Fibroblast of lung (primary cell): ENCODE measurements around the gene MYLK. TPM values are rescaled to one million over a fixed set of nuclear protein-coding genes. Genes with fewer than 3 reads are reported as not detected.

Experiments used
- DNase-seq, 2 donors: peaks; one replicate each; pipeline versions ENCODE4 v3.0.0 to v3.0.0-alpha.2; 2010; ENCODE audit warnings: low read depth in 2 of 2
- H2AFZ ChIP-seq: 2 replicates; pipeline ENCODE4 v1.5.1; 2012; ENCODE audit warnings: low read length, control low read depth, inconsistent platforms
- H3K27ac ChIP-seq: 2 replicates; pipeline ENCODE4 v1.5.1; 2011; ENCODE audit warnings: low read length, control low read depth; ENCODE audit not compliant: insufficient read depth
- H3K27me3 ChIP-seq: 2 replicates; pipeline ENCODE4 v1.5.1; 2011; ENCODE audit warnings: mild to moderate bottlenecking, low read length; ENCODE audit not compliant: control insufficient read depth, insufficient read depth
- H3K36me3 ChIP-seq: 2 replicates; pipeline ENCODE4 v1.5.1; 2011; ENCODE audit warnings: low read length; ENCODE audit not compliant: control insufficient read depth, insufficient read depth
- H3K4me1 ChIP-seq: 2 replicates; pipeline ENCODE4 v1.5.1; 2011; ENCODE audit warnings: low read length; ENCODE audit not compliant: control insufficient read depth, insufficient read depth; ENCODE audit errors: extremely low read depth
- H3K4me2 ChIP-seq: 2 replicates; pipeline ENCODE4 v1.5.1; 2011; ENCODE audit warnings: low read length, control low read depth; ENCODE audit not compliant: insufficient read depth; ENCODE audit errors: extremely low read depth
- H3K4me3 ChIP-seq, 4 experiments: fragments of 200-600 bp in 1 of 4; sonication (generic) in 1 of 4; replicated peaks in 1 of 4; 2 replicates each; pipeline ENCODE4 v1.5.1; 2011 to 2016; ENCODE audit warnings: low read length in 4 of 4, low read depth in 3 of 4, mild to moderate bottlenecking in 3 of 4, control low read depth in 2 of 4, inconsistent platforms in 1 of 4, mixed read lengths in 1 of 4; ENCODE audit not compliant: insufficient read depth in 1 of 4; ENCODE audit errors: control extremely low read depth in 1 of 4
- H3K79me2 ChIP-seq: 2 replicates; pipeline ENCODE4 v1.5.1; 2012; ENCODE audit warnings: mild to moderate bottlenecking, low read length, inconsistent platforms; ENCODE audit not compliant: control insufficient read depth, insufficient read depth
- H3K9ac ChIP-seq: 2 replicates; pipeline ENCODE4 v1.5.1; 2011; ENCODE audit warnings: mild to moderate bottlenecking, low read length, control low read depth; ENCODE audit not compliant: insufficient read depth
- H3K9me3 ChIP-seq: 2 replicates; pipeline ENCODE4 v1.5.1; 2012; ENCODE audit warnings: low read depth, low read length; ENCODE audit not compliant: control insufficient read depth, insufficient read depth
- H4K20me1 ChIP-seq: 2 replicates; pipeline ENCODE4 v1.5.1; 2011; ENCODE audit warnings: low read length; ENCODE audit not compliant: control insufficient read depth, insufficient read depth; ENCODE audit errors: extremely low read depth
- EZH2 ChIP-seq: IDR thresholded peaks from 2 replicates; pipeline ENCODE4 v1.5.1; 2012; ENCODE audit warnings: low read length, control low read depth, mild to moderate bottlenecking; ENCODE audit errors: missing control alignments
- polyA plus RNA-seq, 2 donors: library from polyadenylated mRNA; depleted of rRNA in 1 of 2; stranded (reverse) in 1 of 2; unstranded in 1 of 2; fragments of >200 nt; gene quantifications; 2 replicates each; pipeline ENCODE4 v1.2.1, GENCODE V29; 2011 to 2012; ENCODE audit warnings: missing spikeins in 1 of 2
- total RNA-seq: library from RNA; depleted of rRNA; stranded (reverse); fragments of >200 nt; gene quantifications from 2 replicates; pipeline ENCODE4 v1.2.1, GENCODE V29; 2014
- TF ChIP-seq, protein P1 (sequence below), 2 donors: IDR thresholded peaks in 1 of 2; conservative IDR thresholded peaks in 1 of 2; 1 replicate in 1 of 2; 2 replicates in 1 of 2; pipeline ENCODE4 v1.5.1; 2011 to 2012; ENCODE audit warnings: low read length in 2 of 2, control low read depth in 1 of 2, inconsistent platforms in 1 of 2, low read depth in 1 of 2, mild to moderate bottlenecking in 1 of 2

Gene MYLK
- total and polyA plus RNA-seq, 2 donors (not counting 1 experiment from before 2014, with no cell fraction given): 918 to 941 TPM

DNA sequence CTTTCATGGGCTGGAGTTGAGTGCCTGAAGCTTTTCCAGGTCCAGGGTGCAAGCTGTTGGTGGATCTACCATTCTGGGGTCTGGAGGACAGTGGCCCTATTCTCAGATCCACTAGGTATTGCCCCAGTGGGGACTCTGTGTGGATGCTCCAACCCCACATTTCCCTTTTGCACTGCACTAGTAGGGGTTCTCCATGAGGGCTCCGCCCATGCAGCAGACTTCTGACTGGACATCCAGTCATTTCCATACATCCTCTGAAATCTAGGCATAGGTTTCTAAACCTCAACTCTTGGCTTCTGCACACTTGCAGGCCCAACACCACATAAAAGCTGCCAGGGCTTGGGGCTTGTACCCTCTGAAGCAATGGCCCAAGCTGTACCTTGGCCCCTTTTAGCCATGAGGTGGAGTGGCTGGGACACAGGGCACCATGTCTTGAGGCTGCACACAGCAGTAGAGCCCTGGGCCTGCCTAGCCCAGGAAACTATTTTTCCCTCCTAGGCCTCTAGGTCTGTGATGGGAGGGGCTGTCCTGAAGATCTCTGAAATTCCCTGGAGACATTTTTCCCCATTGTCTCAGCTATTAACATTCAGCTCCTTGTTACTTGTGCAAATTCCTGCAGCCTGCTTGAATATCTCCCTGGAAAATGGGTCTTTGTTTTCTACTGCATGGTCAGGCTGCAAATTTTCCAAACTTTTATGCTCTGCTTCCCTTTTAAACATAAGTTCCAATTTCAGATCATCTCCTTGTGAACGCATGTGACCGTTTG is 293.3 kb downstream of the MYLK start:
- H3K4me2 ChIP-seq: no peak overlapping the region
- no peak overlapping the region for H2AFZ ChIP-seq
- no peak overlapping the region for H3K27ac ChIP-seq
- no peaks in the 10 kb centered on the region for H3K27me3 ChIP-seq
- TF ChIP-seq, protein P1, sequence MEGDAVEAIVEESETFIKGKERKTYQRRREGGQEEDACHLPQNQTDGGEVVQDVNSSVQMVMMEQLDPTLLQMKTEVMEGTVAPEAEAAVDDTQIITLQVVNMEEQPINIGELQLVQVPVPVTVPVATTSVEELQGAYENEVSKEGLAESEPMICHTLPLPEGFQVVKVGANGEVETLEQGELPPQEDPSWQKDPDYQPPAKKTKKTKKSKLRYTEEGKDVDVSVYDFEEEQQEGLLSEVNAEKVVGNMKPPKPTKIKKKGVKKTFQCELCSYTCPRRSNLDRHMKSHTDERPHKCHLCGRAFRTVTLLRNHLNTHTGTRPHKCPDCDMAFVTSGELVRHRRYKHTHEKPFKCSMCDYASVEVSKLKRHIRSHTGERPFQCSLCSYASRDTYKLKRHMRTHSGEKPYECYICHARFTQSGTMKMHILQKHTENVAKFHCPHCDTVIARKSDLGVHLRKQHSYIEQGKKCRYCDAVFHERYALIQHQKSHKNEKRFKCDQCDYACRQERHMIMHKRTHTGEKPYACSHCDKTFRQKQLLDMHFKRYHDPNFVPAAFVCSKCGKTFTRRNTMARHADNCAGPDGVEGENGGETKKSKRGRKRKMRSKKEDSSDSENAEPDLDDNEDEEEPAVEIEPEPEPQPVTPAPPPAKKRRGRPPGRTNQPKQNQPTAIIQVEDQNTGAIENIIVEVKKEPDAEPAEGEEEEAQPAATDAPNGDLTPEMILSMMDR (conservative IDR thresholded peaks at IDR 0.05 in 1 of 2, IDR thresholded peaks at IDR 0.05 in 1 of 2; ENCODE audit: low read depth in 1 of 2, low read length in 2 of 2): no peak
- no peak for TF ChIP-seq EZH2
- no peaks in the 10 kb centered on the region for H3K36me3 ChIP-seq
- DNase-seq: no peak
- H3K4me3 ChIP-seq: no peak overlapping the region
- H3K9me3 ChIP-seq: no peaks in the 10 kb centered on the region
- H4K20me1 ChIP-seq: no peaks in the 10 kb centered on the region
- no peak overlapping the region for H3K9ac ChIP-seq
- no peaks in the 10 kb centered on the region for H3K4me1 ChIP-seq
- H3K79me2 ChIP-seq: no peaks in the 10 kb centered on the region

DNA sequence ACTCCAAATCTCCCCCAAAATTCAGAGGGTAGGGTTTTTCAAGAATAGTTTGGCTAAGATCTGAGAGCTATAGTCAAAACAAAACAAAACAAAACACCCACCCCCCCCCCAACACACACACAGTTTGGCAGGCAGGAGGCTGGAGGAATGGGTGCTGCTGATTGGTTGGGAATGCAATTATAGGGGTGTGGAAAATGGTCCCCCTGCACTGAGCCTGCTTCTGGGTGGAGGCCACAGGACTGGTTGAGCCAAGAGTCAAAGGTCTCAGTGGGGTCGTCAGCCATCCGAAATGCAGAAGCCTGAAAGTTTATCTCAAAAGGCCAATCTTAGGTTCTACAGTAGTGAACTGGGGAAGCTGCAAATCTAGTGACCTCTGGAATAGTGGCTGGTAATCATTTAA is 296.7 kb downstream of the MYLK start:
- no peaks in the 10 kb centered on the region for H3K9me3 ChIP-seq
- H3K4me2 ChIP-seq: no peak overlapping the region
- H3K27ac ChIP-seq: no peak overlapping the region
- no peak overlapping the region for H3K4me3 ChIP-seq
- no peaks in the 10 kb centered on the region for H3K36me3 ChIP-seq
- H4K20me1 ChIP-seq: no peaks in the 10 kb centered on the region
- H3K9ac ChIP-seq: no peak overlapping the region
- no peaks in the 10 kb centered on the region for H3K27me3 ChIP-seq
- no peak for DNase-seq
- no peak for TF ChIP-seq EZH2
- TF ChIP-seq, protein P1 (conservative IDR thresholded peaks at IDR 0.05 in 1 of 2, IDR thresholded peaks at IDR 0.05 in 1 of 2; ENCODE audit: low read depth in 1 of 2, low read length in 2 of 2): no peak
- H3K79me2 ChIP-seq: peaks cover 7% of the 10 kb centered on the region
- no peak overlapping the region for H2AFZ ChIP-seq
- H3K4me1 ChIP-seq: no peaks in the 10 kb centered on the region

- Histone ChIP-seq H3K9ac (no peak overlapping the region), H3K79me2 (peaks cover 8% of the 10 kb centered on the region), H3K27ac (no peak overlapping the region), H3K27me3 (no peaks in the 10 kb centered on the region), H3K4me2 (peak overlapping the region; percentile 88), H2AFZ (no peak overlapping the region), H3K36me3 (no peaks in the 10 kb centered on the region), H3K9me3 (no peaks in the 10 kb centered on the region), H4K20me1 (no peaks in the 10 kb centered on the region), H3K4me1 (no peaks in the 10 kb centered on the region), H3K4me3 (peak overlapping the region in 1 of 4 experiments; percentile 2)
- DNase-seq: peak in 1 of 2 donors; percentile 75
- TF ChIP-seq, protein P1 (conservative IDR thresholded peaks at IDR 0.05 in 1 of 2, IDR thresholded peaks at IDR 0.05 in 1 of 2; ENCODE audit: low read depth in 1 of 2, low read length in 2 of 2): no peak
- no peak for TF ChIP-seq EZH2
These were observed 297.2 kb downstream of the MYLK start for GRCh38 chr3:123586968-123587367.
